ENCODE results near the gene TRIM52.
A peak's percentile ranks its signal among the peaks of the same experiment; 100 is the strongest.

Gene TRIM52

GRCh38 chr5:181246276-181247049 is 14.5 kb downstream of the TRIM52 start (continued):
- TF ChIP-seq ZBTB11 (tag by site-specific recombination; conservative IDR thresholded peaks at IDR 0.05; ENCODE audit: low read depth) = peak; percentile 85
- TF ChIP-seq ZNF555 (tag by site-specific recombination; conservative IDR thresholded peaks at IDR 0.05) = no peak
- no peak for TF ChIP-seq RBAK (tag by site-specific recombination; IDR thresholded peaks at IDR 0.05)
- peak; percentile 44; the same call in 1 of the 2 replicates for TF ChIP-seq ZNF423 (tag by site-specific recombination; IDR thresholded peaks at IDR 0.05)
- TF ChIP-seq ZNF654 (tag by site-specific recombination; IDR thresholded peaks at IDR 0.05; ENCODE audit: low read depth) = no peak
- peak; percentile 98 for TF ChIP-seq KLF8 (tag by site-specific recombination; IDR thresholded peaks at IDR 0.05)
- no peak for TF ChIP-seq ZNF76 (tag by site-specific recombination; IDR thresholded peaks at IDR 0.05; ENCODE audit: borderline replicate concordance, low read depth)
- TF ChIP-seq KLF7 (tag by site-specific recombination; IDR thresholded peaks at IDR 0.05; ENCODE audit: borderline replicate concordance) = peak; percentile 99
- no peak for TF ChIP-seq ZNF785 (tag by site-specific recombination; IDR thresholded peaks at IDR 0.05)
- peak; percentile 72 for TF ChIP-seq ZNF692 (tag by site-specific recombination; IDR thresholded peaks at IDR 0.05)
- no peak for TF ChIP-seq ZBTB6 (tag by site-specific recombination; IDR thresholded peaks at IDR 0.05)
- TF ChIP-seq ZEB2 (tag by site-specific recombination; IDR thresholded peaks at IDR 0.05) = peak; percentile 86
- no peak for TF ChIP-seq ZNF549 (tag by site-specific recombination; IDR thresholded peaks at IDR 0.05)
- TF ChIP-seq ZNF341 (tag by site-specific recombination; IDR thresholded peaks at IDR 0.05; ENCODE audit: low read depth) = peak; percentile 86
- no peak; the same call in 1 of the 2 replicates for TF ChIP-seq ZNF768 (tag by site-specific recombination; IDR thresholded peaks at IDR 0.05)
- TF ChIP-seq ZNF19 (tag by site-specific recombination; IDR thresholded peaks at IDR 0.05; ENCODE audit: low read depth) = no peak
- TF ChIP-seq REST (tag by site-specific recombination; IDR thresholded peaks at IDR 0.05) = no peak
- no peak for TF ChIP-seq ZNF37A (tag by site-specific recombination; IDR thresholded peaks at IDR 0.05)
- peak; percentile 87 for TF ChIP-seq SP2 (tag by site-specific recombination; IDR thresholded peaks at IDR 0.05)
- TF ChIP-seq KLF1 (tag by site-specific recombination; IDR thresholded peaks at IDR 0.05) = peak; percentile 99
- no peak for TF ChIP-seq MZF1 (tag by site-specific recombination; IDR thresholded peaks at IDR 0.05; ENCODE audit: borderline replicate concordance)
- no peak for TF ChIP-seq ZNF416 (tag by site-specific recombination; IDR thresholded peaks at IDR 0.05)
- no peak for TF ChIP-seq ZNF670 (tag by site-specific recombination; IDR thresholded peaks at IDR 0.05; ENCODE audit: low read depth)
- TF ChIP-seq ZNF629 (tag by site-specific recombination; IDR thresholded peaks at IDR 0.05) = peak; percentile 36; the same call in 1 of the 2 replicates
- TF ChIP-seq ZNF521 (tag by site-specific recombination; IDR thresholded peaks at IDR 0.05) = no peak
- no peak for TF ChIP-seq ZNF639 (tag by site-specific recombination; IDR thresholded peaks at IDR 0.05)
- TF ChIP-seq KLF10 (tag by site-specific recombination; IDR thresholded peaks at IDR 0.05) = peak; percentile 91
- no peak for TF ChIP-seq ZNF585B (tag by site-specific recombination; IDR thresholded peaks at IDR 0.05)
- no peak for TF ChIP-seq ZNF548 (tag by site-specific recombination; IDR thresholded peaks at IDR 0.05)
- no peak for TF ChIP-seq ZNF133 (tag by site-specific recombination; IDR thresholded peaks at IDR 0.05)
